ENCODE measurements around the gene RXFP1.

RXFP1 gene

DNA sequence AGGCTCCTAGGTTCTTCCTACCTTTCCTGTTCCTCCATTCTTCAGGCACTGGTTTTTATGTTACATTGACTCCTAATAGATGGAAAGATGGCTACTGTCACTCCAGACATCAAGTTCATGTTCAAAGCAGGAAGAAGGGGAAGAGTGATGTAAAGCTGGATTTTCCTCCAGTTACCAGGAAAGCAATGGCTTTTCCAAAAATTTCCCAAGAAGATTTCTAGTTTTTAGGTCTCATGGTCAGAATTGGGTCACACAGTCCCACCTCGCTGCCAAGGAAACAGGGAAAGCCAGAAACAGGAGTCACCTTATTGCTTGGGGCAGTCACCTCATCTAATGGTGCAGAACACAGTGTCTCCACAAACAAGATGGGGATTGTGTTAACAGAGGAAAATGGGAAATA, 21.5 kb downstream of the RXFP1 start:
- DNase-seq (ENCODE audit: low read depth), result no peak

- DNase-seq (ENCODE audit: low read depth), result no peak
Measured at GRCh38 chr4:158544141-158544540, 22.5 kb downstream of the RXFP1 start.

DNA sequence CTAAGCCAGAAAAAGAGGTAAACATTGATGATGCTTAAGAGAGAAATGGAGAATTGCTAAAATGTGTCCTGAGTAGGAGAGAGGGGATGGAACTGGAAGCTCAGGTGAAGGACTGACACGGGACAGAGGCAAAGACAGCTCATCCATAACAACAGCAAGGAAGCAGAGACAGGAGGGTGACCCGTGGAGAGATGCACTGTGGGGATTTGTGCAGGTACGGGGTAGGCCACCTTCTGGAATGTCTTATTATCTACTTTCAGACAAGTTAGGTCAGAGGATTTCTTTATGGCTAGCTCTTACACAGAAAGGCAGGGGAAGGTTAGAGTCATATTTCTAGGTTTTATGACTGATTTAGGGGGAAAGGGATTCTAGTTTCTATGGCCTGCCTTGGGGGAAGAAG, 31.7 kb downstream of the RXFP1 start:
- no peak for DNase-seq (ENCODE audit: low read depth)

DNA sequence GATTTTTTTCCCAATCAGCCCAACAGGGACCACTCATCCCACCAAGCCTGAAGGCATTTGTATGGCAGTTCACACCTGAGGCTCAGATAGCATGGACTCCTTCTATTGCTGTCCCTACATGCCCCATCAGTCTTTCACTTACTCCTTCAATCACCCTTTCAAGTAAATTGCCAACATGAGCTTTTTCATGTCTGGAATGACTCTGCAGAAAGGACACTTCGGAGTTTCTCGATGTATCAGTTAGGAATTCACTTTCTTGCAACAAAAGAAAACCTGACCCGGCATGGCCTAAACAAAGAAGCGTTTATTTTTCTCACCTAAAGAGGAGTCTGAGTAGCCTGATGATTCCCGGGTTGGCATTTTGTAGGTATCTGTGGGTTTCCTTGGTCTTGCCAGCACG, 38.6 kb downstream of the RXFP1 start:
- no peak for DNase-seq (ENCODE audit: low read depth)

DNA sequence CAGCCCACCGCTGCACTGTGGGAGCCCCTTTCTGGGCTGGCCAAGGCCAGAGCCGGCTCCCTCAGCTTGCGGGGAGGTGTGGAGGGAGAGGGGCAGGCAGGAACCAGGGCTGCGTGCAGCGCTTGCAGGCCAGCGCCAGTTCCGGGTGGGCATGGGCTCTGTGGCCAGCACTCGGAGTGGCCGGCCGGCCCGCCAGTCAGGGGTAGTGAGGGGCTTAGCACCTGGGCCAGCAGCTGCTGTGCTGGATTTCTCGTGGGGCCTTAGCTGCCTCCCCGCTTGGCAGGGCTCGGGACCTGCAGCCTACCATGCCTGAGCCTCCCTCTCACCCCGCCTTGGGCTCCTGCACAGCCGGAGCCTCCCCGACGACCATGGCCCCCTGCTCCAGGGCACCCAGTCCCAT, 45.2 kb downstream of the RXFP1 start:
- DNase-seq (ENCODE audit: low read depth), result no peak

DNA sequence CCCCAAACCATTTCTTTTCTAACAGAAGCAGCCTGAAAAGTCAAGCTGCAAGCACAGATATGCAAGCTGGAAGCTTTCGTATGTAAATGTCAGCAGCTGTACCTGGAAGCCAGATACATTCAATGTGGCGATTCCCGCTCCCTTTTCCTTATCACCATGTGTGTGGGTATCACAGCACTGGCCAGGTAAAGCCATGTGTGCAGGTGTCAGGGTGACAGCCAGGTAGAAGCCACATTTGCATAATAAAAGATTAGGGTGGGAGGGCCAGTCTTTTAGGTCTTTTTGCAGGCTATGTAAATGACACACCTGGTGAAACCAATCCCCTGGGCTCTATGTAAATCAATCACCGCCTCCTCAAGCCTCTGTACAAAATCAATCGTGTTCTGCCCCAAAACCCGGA, 50.1 kb downstream of the RXFP1 start:
- no peak for DNase-seq (ENCODE audit: low read depth)

DNA sequence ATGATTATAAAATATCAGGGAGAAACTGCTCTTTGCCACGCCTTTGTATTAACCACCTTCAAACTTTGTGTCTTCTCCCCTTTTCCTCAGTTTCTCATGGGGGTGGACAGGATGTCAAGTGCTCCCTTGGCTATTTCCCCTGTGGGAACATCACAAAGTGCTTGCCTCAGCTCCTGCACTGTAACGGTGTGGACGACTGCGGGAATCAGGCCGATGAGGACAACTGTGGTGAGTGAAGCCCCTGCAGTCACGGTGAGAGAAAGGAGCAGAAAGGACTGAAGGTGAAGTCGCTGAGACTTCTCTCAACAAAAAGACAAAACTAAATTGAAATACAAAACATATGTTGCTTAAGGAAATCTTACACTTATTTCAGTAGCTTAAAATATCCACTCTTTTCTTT, 50.9 kb downstream of the RXFP1 start:
- DNase-seq (ENCODE audit: low read depth), result no peak

GRCh38 chr4:158578476-158578875, 56.8 kb downstream of the RXFP1 start:
- peak; percentile 44 for DNase-seq (ENCODE audit: low read depth)

- no peak for DNase-seq (ENCODE audit: low read depth)
Measured at GRCh38 chr4:158580064-158580463, 58.4 kb downstream of the RXFP1 start.

DNA sequence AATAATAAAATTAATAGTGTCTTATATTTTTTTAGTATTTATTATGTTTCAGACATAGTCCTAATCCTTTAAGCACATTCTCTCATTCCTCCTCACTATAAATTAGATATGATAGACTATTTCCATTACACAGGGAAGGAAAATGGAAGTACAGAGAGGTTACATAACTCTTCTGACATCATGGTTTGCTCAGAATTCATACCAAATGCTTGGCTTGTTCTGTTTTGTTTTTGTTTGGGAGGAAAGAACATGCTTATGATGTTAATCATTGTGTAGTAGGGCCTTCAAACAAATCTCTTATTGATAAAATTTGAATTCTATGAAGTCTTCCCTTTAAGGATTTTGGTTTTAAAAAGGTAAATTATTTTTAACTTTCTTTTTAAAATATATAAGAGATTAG, 59.5 kb downstream of the RXFP1 start:
- DNase-seq (ENCODE audit: low read depth), result peak; percentile 34

DNA sequence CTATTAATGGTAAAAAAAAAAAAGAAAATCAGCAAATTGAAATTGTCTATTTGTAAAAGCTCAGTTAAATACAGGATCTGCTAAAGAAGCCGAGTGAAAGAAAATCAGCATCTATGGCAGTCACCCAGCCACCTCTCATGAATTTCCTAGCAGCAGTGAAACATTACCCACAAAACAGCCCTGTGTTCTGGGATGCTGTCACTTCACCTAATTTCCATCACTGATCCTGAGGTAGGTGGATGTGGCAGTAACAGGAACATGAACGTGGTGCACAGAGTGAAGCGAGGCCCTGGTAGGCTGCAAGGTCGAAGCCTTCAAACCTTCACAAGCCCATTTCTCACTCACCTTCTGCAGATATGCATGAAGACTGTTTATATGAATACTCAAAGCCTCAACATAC, 65.2 kb downstream of the RXFP1 start:
- DNase-seq (ENCODE audit: low read depth), result no peak

- DNase-seq (ENCODE audit: low read depth), result no peak
Measured at GRCh38 chr4:158588285-158588684, 66.6 kb downstream of the RXFP1 start.

DNA sequence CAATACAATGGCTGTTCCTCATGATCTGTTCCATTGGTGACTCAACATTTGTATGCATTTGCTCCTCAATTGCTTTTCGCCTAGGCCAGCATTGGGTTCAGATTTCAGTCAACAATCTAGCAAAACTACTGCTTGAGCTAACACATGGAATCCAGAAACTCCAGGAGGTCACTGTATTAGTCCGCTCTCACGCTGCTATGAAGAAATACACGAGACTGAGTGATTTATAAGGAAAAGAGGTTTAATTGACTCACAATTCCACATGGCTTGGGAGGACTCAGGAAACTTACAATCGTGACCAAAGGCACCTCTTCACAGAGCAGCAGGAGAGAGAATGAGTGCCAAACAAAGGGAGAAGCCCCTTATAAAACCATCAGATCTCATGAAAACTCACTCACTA, 67.1 kb downstream of the RXFP1 start:
- no peak for DNase-seq (ENCODE audit: low read depth)

DNA sequence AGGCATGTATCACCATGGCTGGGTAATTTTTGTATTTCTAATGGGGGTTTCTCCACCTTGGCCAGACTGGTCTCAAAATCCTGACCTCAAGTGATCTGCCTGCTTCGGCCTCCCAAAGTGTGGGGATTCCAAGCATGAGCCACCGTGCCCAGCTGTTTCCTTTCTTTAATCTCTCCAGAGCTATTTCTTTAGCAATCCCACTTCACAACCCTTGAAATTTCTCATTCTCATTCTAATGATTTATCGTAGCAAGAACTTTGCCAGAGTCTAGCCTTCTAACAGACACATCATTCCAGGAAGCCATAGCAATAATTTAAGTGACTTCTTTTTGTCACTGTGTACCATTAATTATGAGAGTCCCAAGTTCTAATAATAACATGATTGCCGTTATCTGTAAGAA, 68.6 kb downstream of the RXFP1 start:
- no peak for DNase-seq (ENCODE audit: low read depth)

GRCh38 chr4:158590824-158591223, 69.1 kb downstream of the RXFP1 start:
- DNase-seq (ENCODE audit: low read depth), result no peak

DNA sequence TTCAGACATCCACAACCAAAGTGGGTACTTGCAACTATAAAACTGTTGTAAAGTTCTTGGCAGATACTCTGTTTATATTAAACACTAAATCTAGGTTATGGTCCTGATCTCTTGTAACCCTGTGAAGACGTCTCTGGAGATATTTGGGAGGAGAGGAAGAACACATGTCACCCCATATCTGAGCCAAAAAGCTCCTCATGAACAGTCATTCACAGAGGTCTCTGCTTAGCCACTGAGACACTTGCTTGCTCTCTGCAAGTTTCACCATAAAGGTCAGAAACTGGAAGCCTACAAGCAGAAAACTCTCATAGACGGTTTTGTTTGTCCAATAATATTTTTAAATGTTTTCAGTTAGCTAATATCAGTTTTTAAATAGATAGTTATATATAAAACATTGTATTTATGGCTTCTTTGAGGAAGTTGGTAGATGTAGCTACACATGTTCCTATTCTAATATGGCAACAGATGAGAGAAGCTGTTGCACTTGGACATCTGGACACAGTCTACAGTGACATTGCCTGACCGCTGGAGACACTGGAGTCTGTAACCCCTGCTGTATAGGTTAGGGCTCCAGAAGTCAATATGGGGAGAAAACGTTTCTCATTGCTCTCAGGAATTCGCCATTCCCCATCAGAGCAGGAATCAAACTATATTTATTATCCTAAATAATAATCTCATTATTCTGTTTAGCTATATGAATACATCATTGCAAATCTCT, 76.4 kb downstream of the RXFP1 start:
- DNase-seq (ENCODE audit: low read depth), result no peak

GRCh38 chr4:158599150-158599549, 77.5 kb downstream of the RXFP1 start:
- no peak for DNase-seq (ENCODE audit: low read depth)

DNA sequence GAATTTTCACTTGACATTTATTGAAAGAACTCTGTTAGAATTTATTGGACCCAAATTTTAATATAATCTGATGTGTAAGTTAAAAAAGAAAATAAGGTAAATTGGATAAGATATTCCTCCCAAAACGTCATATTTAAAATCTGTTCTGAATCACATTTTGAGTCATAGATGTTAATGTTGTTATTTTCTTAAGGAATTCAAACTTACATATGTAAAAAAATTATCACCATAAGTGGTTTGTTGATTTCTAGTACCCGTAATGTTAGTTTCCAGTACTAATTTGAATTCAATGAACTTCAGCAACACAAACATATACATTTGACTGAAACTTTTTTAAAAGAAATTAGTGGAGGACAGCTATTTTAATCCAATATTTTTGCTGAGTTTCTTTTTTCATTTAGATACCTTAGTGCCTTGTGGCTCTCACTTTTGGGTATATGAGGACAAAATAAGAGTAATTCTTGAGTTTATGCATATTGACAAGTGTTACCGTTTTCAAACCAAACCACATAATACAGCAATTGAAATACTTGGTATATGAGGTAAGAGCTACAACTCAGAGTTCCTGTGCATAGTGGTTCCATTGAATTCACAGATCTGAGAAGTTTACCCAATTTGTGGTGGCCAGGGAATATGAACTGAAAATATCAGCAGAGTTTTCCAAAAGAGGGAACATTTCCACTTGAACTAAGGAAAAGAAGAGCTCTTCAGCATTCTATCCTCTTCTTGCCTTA, 78.2 kb downstream of the RXFP1 start:
- DNase-seq (ENCODE audit: low read depth), result no peak

GRCh38 chr4:158604369-158604768, 82.7 kb downstream of the RXFP1 start:
- no peak for DNase-seq (ENCODE audit: low read depth)

DNA sequence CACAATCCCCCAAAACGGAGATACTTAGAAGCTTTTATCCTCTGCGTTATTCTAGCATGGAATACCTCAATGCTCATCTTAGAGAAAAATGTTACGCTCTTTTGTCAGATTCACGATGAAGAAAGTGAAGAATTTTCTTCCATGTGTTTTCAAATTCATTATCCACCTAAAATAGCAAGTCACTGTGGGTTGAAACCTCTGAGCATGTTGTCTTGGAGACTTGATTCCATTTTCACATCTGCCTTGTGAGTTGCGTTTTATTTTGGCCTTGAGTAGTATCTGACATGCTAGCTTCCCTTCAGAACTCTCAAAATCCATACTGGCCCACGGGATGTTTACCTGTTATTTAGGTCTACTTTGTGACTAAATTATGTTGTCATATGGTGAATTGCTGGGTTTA, 83.7 kb downstream of the RXFP1 start:
- DNase-seq (ENCODE audit: low read depth), result no peak

DNA sequence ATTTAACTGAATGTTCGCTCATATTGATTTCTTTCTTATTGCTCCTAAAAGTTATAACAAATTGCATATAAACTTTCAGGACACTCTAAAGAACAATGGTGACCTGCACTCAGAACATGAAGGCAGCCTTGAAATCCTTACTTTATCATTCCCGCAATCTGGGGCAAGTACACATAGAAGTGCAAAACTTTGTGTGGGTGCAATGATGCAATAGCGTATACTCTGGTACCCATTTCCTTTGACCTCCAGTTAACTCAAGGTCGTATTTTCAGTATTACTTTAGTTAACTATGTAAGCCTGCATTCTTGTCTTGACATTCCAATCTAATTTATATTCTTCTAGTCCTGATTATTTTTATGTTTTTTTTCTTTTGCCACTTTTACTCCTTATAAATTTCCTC, 85.3 kb downstream of the RXFP1 start:
- no peak for DNase-seq (ENCODE audit: low read depth)

- no peak for DNase-seq (ENCODE audit: low read depth)
Measured at GRCh38 chr4:158609116-158609515, 87.4 kb downstream of the RXFP1 start.

DNA sequence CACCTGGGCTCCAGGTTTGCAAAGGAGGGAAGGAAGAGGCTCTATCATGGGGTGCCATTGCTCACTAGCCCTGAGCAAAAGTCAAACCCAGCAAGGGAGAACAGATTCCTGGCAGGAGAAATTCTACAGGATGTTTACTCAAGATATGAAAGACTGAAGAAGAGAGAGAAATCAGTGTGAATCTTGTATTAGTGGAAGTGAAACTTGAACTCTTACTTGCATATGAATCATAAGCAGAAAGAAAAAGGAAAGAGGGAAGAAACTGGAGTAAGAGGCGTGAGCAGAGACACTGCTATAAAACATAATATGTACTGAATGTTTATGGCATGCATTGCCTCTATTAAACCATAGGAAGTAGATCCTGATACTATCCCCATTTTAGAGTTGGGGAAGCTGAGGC, 89.1 kb downstream of the RXFP1 start:
- no peak for DNase-seq (ENCODE audit: low read depth)

DNA sequence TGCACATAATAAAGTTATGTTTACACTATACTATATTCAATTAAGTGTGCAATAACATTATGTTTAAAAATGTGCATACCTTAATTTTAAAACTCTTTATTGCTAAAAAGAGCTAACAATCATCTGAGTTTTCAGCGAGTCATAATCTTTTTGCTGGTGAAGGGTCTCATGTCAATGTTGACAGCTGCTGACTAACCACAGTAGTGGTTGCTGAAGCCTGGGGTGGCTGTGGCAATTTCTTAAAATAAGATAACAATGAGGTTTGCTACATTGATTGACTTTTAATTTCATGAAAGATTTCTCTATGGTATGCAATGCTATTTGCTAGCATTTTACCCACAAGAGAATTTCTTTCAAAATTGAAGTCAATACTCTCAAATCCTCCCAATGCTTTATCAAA, 91.4 kb downstream of the RXFP1 start:
- no peak for DNase-seq (ENCODE audit: low read depth)
